Stimulated activated CD4-positive, alpha-beta T cell treated with anti-CD3 and anti-CD28 coated beads, Interleukin-12 subunit alpha, Interleukin-12 subunit beta, amount 100 ng/mL, for 24 hours (primary cell): ENCODE results near the gene KATNIP.
"Not testable (repeated sequence)": the region's sequence is repeated elsewhere in the genome, so short reads cannot be mapped to it uniquely, and the experiment has no call there.

ENCODE experiments used
- DNase-seq, 2 experiments: peaks; one replicate each; pipeline ENCODE4 v3.0.0-alpha.2; 2020; ENCODE audit warnings: low read depth in 2 of 2

KATNIP gene

DNA sequence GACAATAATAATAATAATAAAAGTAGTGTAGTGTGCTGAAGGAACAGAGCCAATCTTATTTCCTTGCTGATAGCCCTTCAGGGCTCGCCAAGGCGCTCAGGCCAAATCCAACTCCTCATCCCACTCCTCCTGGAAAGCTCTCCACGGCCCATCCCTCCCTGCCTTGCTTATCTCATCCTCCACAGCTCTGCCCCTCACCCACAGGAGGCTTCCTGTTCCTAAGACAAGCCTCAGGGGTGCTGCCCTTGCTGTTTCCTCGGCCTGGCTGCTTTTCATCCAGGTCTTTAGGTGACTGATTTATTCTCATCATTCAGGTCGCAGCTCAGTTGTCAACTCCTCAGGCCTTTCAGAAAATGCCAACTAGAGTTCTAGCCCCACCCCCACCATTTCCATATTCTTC is 11.4 kb upstream of the KATNIP start:
- no peak for DNase-seq

DNA sequence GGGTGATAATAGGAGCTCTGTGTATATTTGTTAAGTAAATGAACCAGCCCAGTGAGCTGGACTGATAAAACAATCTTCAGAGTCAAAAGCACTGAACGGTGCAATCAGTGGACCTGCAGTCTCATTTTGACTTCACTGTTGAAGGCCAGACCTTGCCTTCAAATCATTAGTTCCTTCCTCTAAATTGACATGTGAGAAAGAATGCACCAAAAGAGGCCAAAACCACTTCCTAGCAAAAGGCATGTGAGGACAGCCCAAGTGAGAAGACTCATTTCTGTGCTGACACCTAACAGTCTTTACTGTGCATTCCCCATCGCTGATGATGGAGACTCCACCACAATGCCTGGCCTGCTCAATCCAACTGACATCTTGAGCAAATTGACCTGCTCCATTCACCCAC is 10.8 kb upstream of the KATNIP start:
- DNase-seq = no peak

DNA sequence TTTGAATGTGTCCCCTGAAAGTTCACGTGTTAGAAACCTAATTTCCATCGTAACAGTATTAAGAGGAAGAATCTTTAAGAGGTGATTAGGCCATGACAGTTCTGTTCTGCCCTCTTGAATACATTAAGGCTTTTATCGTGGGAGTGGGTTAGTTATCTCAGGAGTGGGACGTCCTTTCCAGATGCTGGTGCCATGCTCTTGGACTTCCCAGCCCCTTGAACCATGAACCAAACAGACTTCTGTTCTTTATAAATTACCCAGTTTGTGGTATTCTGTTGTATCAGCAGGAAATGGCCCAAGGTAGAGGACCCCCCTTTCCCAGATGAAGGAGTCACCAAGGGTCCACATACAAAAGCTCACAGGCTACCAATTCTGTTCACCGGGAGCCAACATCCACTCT is 10.3 kb upstream of the KATNIP start:
- no peak for DNase-seq

DNA sequence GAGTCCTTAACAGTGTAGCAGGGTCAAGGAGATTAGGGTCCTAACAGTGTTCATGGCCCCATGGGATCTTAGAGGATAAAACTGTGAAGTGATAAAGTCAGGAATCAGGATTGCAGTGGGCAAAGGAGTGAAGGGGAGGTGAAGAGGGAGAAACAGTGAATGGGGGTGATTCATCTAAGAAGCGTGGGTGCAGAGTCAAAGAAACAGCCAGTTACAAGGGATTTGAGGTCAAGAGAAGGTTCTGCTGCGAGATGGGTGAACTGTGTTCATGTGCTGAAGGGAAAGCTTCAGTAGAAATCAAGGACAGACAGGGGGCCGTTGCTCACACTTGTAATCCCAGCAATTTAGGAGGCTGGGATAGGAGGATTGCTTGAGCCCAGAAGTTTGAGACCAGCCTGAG is 6.1 kb upstream of the KATNIP start:
- DNase-seq = no peak

DNA sequence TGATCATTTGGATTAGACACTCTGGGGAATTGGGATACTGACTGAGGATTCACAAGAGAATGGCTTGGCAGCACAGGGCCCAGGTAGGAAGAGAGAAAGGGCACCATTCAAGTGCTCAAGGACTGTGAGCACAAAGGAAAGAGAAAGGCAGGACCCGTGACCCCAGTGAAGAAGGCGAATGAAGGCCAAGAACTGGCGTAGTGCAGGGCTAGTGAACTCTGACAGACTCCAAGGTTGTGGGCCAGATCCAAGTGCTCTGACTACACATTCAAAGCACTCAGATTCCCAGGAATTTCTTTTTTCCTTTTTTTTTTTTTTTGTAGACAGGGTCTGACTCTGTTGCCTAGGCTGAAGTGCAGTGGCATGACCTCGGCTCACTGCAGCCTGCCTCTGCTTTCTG is 5.3 kb upstream of the KATNIP start:
- DNase-seq = no peak

DNA sequence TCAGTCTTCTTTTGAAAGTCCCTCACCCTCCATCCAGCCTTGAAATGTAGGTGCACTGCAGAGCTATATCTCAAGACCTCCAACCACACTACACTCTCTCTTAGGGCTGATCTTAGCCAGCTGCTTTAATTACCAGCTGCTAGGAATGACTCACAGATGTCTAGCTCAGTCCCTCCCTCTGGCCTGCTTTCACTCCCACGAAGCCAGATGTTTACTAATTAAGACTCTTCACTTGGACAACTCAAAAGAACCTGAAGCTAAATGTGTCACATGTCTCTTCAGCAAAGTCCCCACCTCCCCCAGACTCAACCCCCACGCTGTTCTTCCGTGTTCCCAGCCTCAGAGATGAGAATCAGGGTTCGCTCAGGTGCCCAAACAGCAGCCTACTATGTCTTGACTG is 2.8 kb upstream of the KATNIP start:
- DNase-seq = no peak

DNA sequence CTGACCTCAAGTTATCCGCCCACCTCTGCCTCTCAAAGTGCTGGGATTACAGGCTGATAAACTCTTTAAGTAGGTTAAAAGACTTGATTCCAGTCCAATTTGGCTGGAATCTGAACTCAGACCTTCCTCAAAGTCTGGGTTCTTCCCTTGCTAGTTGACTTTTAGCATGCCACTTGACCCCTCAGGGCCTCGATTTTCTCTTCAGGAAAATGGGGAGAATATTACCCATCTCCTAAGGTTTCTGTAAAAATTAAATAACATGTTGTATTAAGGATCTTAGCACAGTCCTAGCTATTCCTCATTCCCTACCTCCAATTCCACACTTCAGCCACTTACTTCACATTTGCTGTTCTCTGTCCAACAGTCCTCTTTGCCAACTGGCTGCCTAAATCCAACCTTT is 2.1 kb upstream of the KATNIP start:
- DNase-seq = no peak

DNA sequence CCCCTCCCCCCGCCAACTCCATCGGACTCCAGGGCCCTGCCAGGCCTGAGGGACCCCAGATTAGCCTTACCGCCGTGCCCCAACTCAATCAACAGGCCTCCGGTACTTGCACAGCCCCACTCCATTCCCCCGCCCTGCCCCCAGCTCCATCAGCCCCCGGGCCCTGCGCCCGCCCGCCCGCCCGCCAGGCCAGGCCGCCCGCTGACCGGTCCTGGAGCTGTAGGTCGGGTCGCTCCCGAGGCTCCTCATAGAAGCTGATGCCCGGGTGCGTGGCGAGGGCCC is 539 bp upstream of the KATNIP start:
- no peak for DNase-seq

DNA sequence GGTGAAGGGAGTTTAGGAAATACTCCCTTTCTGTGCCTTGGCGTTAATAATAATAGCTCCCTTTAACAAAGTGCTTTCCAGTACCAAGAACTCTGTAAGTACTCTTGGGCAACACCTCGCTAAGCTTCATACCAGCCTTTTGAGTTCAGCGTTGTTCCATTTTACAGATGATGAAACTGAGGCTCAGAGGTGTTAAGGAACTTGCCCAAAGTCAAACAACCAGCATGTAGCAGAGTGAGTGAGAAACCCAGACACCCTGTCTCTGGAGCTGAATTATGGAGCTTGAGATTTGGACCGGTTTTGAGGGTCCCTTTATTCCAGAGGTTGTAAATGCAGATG is 607 bp downstream of the KATNIP start:
- DNase-seq = no peak

DNA sequence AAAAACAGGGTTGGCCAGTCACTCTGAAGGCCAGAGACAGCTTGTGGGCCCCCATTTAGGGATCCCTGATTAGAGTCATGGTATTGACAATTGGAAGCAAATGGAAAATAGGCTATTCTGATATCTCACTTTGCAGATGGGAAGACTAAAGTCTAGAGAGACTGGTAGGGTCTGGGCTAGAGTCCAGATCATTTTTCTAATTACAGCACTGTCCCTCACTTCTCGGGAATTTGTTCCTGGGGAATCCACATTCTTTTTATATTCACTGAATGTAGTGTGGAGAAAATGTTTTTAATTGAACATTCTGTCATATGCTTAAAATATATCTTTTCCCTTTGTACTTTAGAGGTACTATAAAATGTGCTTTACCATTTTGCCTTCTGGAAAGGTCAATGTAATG is 1.1 kb downstream of the KATNIP start:
- DNase-seq = no peak

DNA sequence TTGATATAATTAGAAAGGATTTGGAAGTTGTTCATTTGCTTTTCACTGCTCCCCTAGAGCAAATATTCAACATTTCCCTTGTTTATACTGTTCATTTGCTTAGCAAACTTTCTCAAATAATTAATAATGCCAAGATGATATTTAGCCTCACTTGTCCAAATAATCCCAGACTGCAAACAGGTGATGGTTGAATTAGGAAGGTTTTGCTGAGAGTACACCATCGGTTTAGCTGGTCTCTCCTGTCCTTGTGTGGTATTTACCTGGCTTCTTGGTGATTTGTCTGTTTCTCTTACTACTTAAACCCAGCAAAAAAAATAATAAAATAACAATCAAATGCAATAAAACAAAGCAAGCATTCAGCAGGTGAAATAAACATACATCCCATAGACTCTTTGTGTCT is 6.5 kb downstream of the KATNIP start:
- no peak for DNase-seq

DNA sequence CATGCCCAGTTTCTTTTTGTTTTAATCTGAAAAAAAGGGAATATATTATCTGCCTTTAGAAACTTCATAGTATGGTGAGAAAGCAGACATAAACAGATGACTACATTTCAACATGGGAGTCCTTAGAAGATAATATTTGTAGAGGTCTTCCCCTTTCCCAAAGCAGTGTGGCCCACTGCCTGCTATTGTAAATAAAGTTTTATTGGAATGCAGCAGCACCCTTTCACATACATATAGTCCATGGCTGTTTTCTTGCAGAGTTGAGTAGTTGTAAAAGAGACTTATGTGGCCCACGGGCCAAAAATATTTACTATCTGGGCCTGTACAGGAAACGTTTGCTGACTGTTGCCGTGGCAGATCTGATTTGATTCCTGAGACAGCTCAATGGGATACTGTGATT is 8.5 kb downstream of the KATNIP start:
- DNase-seq = no peak

DNA sequence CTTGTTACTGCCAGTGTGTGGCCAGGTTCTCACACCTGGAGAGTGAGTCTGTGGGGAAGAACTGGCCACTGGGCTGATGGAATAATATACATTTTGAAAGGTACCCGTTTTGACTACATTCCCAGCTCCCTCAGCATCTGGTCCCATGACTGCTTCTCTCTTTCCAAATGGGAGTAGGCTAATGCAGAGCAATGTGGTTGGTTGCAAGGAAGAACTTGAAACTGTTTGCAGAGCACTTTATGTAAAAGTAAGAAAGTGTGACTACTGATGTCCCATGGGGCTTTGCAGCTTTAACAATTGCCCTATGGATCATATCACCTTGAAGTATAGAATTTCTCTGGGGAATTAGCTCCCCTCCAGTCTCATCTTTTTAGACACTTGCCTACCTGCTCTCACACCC is 9.0 kb downstream of the KATNIP start:
- DNase-seq = no peak

DNA sequence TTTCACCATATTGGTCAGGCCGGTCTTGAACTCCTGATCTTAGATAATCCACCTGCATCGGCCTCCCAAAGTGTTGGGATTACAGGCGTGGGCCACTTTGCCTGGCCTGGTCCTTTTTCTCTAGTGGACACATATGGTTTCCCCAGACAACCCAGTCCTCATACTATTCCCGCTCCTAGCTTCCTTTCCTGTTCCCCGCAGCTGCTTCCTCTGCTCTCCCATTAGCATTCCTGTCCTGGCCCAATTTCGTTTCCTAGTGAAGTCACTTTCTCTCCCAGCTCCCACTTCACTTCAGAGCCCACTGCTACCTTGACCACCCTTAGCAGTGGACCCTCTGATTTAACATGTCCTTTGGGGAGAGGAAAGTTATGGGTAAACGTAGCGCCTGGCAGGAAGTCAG is 11.3 kb downstream of the KATNIP start:
- no peak for DNase-seq

DNA sequence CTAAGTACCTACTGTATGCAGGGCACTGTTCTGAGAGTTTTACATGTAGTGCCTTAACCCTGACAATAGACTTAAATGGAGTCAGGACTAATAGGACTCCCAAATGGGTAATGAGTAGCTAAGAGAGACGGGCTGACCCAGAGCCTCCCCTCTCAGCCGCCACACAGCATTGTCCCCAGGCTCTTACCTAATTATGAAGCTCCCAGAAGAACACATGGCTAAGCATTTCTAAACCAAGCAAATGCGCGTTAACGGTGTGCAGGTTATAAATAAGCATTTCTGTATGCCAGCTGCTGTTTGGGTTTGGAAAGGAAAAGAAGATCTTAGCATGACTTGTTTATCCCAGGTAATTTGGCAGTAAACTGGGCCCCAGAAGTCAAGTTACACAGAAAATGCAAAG is 14.3 kb downstream of the KATNIP start:
- DNase-seq = no peak

DNA sequence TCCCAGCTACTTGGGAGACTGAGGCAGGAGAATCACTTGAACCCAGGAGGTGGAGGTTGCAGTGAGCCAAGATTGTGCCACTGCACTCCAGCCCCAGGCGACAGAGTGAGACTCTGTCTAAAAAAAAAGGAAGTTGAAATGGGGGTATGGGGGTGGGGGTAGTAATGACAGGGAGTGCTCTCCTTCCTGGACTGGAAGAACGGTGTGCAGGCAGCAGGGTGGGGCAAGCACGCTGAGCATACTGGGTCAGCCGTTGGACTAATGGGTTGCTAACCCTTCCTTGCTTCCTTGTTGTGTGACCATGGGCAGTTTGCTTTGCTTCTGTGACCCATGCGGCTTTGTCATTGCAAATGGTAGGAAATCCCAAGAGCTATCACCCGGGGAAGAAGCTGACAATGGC is 16.5 kb downstream of the KATNIP start:
- DNase-seq = no peak

DNA sequence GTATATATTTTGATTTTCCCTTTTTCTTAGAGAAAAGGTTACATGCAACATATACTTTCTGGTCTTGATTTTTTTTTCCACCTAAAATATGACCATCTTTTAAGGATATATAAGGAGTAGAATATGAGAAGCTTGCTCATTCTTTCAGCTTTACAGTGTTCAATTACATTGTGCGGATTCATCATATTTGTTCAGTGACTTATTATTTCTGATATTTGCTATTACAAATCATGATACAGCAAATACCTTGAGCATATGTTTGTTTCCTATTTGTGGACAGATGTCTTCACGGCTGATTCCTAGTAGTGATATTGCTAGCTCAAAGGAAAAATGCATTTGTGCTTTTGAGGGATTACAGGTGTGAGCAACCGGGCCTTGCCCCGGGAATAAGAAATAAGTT is 18.1 kb downstream of the KATNIP start:
- DNase-seq = no peak

DNA sequence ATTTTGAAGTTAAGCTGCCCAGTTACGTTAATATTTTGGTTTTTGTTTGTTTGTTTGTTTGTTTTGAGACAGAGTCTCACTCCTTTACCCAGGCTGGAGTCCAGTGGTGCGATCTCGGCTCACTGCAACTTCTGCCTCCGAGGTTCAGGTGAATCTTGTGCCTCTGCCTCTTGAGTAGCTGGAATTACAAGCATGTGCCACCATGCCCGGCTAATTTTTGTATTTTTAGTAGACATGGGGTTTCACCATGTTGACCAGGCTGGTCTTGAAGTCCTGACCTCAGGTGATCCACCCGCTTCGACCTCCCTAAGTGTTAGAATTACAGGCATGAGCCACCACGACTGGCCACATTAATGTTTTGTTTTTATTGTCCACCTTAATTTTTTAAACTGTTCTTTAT is 21.0 kb downstream of the KATNIP start:
- DNase-seq = not testable (repeated sequence)

DNA sequence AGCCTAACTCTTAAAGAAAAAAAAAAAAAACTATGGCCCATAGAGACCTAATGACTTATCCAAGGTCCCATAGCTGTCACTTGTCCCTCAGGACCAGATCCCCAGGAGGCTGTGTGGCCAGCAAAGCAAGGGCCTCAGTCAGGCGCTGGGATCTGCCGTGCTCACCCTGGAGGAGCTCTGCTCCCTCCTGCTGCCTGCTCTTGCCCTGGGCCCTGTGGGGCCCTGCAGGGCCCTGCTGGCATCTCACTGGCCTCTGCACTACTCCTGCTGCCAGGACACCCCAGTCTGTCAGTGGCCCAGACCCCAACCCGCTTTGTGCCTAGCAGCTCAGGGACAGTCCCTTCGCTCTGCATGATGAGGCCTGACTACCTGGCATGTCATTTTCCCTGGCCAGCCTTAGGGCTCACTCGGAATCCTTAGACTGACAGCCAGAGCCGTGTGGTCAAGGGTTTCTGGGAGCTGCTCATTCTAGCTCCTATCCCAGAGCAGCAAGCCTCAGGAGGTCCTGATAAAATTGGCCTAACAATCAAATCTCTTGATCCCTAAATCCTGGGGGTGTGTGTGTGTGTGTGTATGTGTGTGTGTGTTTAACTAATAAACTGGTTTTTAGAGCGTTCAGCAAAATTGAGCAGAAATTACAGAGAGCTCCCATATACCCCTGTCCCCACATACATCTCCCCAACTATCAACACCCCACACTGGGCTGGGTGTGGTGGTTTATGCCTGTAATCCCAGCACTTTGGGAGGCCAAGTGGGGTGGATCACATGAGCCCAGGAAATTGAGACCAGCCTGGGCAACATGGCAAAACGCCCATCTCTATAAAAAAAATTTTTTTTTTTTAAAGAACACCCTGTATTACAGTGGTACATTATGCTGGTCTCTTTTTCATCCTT is 21.7 kb downstream of the KATNIP start:
- DNase-seq = no peak

DNA sequence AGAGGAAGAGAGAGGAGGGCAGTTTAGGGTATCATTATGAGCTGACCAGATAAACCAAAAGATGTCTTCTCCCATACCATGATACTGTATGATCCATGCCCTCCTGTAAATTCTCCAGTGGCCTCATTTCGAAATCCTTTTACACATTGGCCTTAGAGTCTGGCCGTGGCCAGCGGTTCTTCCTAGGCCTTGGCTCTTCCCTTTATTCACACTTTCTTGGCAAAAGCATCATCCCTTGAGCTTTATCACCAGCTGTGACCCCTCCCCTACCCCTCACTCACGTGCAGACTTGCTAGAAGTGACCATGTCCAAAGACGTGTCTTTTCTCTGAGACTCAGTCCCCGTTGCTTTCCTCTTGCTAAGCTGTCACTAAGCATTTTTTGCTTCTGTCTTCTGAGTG is 22.8 kb downstream of the KATNIP start:
- no peak for DNase-seq

DNA sequence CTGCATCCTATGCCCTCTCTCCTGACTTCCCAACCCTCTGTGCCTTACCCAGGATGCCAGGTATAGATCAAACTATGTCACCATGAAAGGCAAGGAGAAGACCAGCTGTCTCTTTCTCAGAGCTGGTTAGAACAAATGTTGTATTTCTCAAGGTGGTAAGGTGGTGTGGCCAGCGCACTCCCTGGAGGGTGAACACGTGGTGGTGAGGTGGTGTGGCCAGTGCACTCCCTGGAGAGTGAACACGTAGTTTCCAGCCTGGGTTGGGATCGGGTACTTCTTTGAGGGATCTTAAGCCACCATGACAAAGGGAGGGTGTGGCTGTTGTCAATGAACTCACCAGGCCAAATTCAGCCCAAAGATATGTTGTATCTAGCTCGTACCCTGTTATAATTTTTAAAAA is 26.8 kb downstream of the KATNIP start:
- no peak for DNase-seq

DNA sequence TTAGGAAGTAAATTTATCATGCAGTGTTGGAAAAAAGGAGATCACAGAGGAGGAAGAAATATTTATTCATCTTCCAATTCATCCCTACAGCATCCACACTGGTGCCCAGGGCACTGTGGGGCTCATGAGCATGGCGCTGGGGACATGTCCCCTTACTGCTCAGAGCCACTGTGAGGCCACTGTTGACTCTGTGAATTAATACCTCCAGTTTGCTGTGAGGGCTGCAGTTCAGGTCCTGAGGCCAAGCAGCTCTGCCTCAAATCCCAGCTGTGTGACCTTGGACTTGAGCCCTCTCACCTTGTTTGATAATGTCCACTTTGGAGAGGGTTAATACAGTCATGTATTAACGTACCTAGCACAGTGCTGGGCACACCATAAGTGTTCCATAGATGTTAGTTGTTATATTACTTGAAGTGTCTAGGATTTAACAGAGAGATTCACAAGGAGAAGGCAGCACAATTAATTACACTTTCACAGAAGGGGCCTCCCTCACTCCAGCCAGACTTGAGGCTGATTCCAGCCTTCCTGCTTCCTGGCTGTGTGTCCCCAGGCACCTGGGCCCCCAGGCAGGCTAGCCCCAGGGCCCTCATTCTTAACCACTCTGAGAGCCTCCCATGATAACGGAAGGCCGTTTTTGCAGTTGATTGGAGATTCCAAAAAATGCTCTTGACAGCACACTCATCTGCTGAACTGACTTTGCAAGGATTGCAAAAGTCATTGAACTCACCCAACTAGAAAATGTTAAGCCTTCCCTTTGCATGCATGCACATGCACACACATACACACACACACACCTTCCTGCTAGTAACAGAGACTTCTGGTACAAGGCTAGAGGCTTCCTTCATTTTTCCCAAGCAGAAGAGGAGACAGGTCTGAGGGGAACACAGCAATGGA is 29.4 kb downstream of the KATNIP start:
- DNase-seq = no peak

DNA sequence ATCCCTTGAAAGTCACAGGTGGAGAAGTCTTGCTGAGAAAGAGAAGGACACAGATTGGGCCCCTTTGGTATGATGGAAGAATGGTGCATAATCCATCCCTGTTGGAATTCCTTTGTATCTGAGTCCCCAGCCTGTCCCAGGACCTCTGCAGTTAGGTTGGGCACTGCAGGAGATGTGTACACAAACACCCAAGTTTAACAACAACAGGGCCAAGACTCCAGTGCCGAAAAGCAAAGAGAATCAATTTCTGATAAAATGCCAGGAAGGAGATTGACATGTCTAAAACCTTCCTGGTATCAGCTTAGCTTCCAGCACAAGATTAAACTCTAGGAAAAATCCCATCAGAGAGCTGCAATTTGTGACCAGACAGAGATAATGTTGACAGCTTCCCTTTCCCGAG is 32.9 kb downstream of the KATNIP start:
- DNase-seq = no peak

DNA sequence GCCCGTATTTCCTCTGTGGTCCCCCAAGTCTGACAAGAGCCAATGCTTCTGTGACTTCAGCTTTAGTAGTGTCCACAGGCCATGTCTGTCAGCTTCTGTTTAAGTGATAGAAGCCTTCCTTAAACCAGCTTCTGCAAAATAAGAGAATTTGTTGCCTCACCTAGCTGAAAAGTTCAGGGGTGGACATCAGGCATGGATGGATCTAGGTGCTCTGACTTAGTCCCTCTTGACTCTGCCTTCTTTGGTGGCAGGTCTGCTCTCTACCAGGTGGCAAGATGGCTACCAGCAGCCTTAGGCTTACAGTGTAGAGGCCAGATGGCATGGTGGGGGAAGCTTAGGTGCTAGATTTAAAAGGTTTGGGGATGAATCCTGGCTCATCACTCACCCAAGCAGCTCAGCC is 33.7 kb downstream of the KATNIP start:
- no peak for DNase-seq
